D721Med (cell line): ENCODE results near the gene KRTAP1-4.
"Not testable (repeated sequence)": the region's sequence is repeated elsewhere in the genome, so short reads cannot be mapped to it uniquely, and the experiment has no call there.

Experiments
- DNase-seq: peaks from one replicate; pipeline ENCODE4 v3.0.0; 2011; ENCODE audit warnings: low spot score; ENCODE audit not compliant: insufficient read length
- FAIRE-seq: peaks from 2 replicates; lab custom pipeline; 2011; peaks lifted over from hg19 to GRCh38; lab: Jason Lieb, UNC
- CTCF ChIP-seq: IDR thresholded peaks from 2 replicates; pipeline ENCODE4 v1.5.1; 2012; ENCODE audit warnings: mild to moderate bottlenecking, control low read depth; ENCODE audit not compliant: insufficient read depth; ENCODE audit errors: missing control alignments

The KRTAP1-4 gene

DNA sequence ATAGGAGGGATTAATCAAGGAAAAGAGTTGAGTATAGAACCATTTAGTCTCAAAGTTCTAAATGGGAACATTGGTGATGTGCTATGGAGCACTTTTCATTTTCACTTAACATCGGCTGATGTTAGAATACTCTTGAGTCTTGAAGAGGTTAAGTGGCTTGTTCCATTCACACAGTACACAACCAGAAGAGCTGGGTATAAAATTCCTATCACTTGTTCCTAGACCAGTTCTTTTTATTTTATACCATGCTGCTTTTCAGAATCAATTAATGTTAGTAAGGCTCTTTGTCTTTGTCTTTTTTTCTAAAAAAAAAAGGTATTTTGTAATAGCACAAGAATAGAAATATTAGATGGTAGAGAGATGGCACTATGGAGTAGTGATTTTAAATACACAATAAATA, 13.0 kb upstream of the KRTAP1-4 start:
- no peak for FAIRE-seq
- DNase-seq = no peak
- no peak for TF ChIP-seq CTCF

- not testable (repeated sequence) for DNase-seq
Measured at GRCh38 chr17:41040783-41041571, 11.0 kb upstream of the KRTAP1-4 start, which contains the start of gene KRTAP1-1. Gene KRTAP1-1 (minus strand): TSS chr17:41041450. CDS start chr17:41041397, 53 bp downstream.

DNA sequence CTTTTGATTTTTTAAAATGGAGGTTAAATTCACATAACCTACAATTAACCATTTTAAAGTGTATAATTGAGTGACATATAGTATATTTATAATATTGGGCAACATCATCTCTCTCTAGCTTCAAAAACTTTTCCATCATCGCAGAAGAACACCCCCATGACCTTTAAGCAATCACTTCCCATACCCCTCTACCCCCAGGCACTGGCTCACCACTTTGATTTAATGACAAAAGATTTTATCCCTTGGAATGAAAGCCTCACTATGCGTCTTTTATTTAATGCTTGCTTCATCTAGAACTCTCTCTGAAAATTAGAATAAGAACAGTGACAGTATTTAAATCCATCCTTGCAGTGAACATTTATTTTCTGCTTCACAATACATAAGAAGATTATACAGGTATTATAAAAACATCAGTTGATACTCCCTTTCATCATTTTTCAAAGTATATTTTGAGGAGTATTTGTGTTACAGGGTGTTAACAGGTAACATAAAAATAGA, 7.9 kb upstream of the KRTAP1-4 start:
- TF ChIP-seq CTCF = no peak
- no peak for FAIRE-seq
- DNase-seq = no peak

More at GRCh38 chr17:41040783-41041571, 11.0 kb upstream of the KRTAP1-4 start, which contains the start of gene KRTAP1-1:
- FAIRE-seq = not testable (repeated sequence)

- DNase-seq, FAIRE-seq: not testable (repeated sequence)
Measured at GRCh38 chr17:41034346-41034935, 4.4 kb upstream of the KRTAP1-4 start, which contains the start of gene KRTAP1-3. Gene KRTAP1-3 (minus strand): TSS chr17:41034874. CDS start chr17:41034821, 53 bp downstream.

- FAIRE-seq (no peak), DNase-seq (no peak)
- TF ChIP-seq CTCF = no peak
Measured at GRCh38 chr17:41026715-41027471, 3.1 kb downstream of the KRTAP1-4 start, which contains the start of gene KRTAP1-5. Gene KRTAP1-5 (minus strand): TSS chr17:41027208. CDS start chr17:41027155, 53 bp downstream.

DNA sequence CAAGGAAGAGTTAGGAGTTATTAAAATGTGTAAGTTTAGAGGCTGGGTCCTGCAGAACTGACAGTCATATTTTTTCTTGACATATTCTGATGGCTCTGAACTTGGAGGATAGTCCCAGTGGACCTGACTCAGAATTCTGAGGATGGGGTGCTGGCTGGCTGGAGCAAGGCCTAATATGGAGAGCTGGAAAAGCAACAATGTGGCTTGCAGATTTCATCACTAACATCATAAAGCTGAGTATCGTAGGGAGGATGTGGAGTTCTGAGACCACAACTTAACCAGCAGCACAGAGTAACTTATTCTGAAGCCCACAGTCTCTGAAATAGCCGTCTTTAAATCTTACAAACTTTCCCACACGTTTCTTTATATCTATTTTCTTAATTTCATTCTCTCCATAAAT, 5.3 kb downstream of the KRTAP1-4 start:
- FAIRE-seq (no peak), DNase-seq (no peak)
- no peak for TF ChIP-seq CTCF

GRCh38 chr17:41020336-41020735, 9.7 kb downstream of the KRTAP1-4 start:
- no peak for DNase-seq
- FAIRE-seq = no peak
- no peak for TF ChIP-seq CTCF
